GM23338 (cell line): ENCODE results near the gene LUZP2. TPM values are rescaled to one million over a fixed set of nuclear protein-coding genes. Genes with fewer than 3 reads are reported as not detected.

ENCODE experiments used
- ATAC-seq: fragments of 200-7000 bp; cut with Tn5 transposase; 3 replicates; pipeline ENCODE4 v1.9.1; 2020
- DNase-seq: peaks from one replicate; pipeline ENCODE4 v3.0.0-alpha.2; 2015; ENCODE audit warnings: low spot score
- H2AFZ ChIP-seq: fragments of 200-600 bp; sonication (generic); 2 replicates; pipeline ENCODE4 v1.8.0; 2016; ENCODE audit warnings: antibody characterized with exemption, mild to moderate bottlenecking, moderate library complexity
- H3F3A ChIP-seq: fragments of 200-600 bp; sonication (generic); replicated peaks from 2 replicates; pipeline ENCODE4 v1.8.0; 2017; ENCODE audit warnings: antibody characterized with exemption, mixed run types, low read depth
- H3K27ac ChIP-seq: fragments of 200-600 bp; sonication (generic); 2 replicates; pipeline ENCODE4 v1.6.1; 2016; ENCODE audit warnings: low read depth
- H3K27me3 ChIP-seq: fragments of 200-600 bp; sonication (generic); 2 replicates; pipeline ENCODE4 v1.8.0; 2016; ENCODE audit warnings: mild to moderate bottlenecking, mixed run types, moderate library complexity; ENCODE audit not compliant: insufficient read depth
- H3K36me3 ChIP-seq: fragments of 200-600 bp; sonication (generic); 2 replicates; pipeline ENCODE4 v1.8.0; 2016; ENCODE audit warnings: mild to moderate bottlenecking; ENCODE audit not compliant: insufficient read depth
- H3K4me1 ChIP-seq: fragments of 200-600 bp; sonication (generic); 2 replicates; pipeline ENCODE4 v1.8.0; 2016; ENCODE audit warnings: mild to moderate bottlenecking, moderate library complexity; ENCODE audit not compliant: insufficient read depth
- H3K4me2 ChIP-seq: fragments of 200-600 bp; sonication (generic); 2 replicates; pipeline ENCODE4 v1.7.1; 2017; ENCODE audit warnings: mixed run types
- H3K4me3 ChIP-seq: fragments of 200-600 bp; sonication (generic); 2 replicates; pipeline ENCODE4 v1.6.1; 2016; ENCODE audit warnings: mixed run types
- H3K79me2 ChIP-seq: fragments of 200-600 bp; sonication (generic); replicated peaks from 2 replicates; pipeline ENCODE4 v1.8.0; 2017; ENCODE audit warnings: mild to moderate bottlenecking; ENCODE audit not compliant: insufficient read depth
- H3K9me2 ChIP-seq: fragments of 200-600 bp; sonication (generic); 2 replicates; pipeline ENCODE4 v1.8.0; 2017; ENCODE audit not compliant: insufficient read depth
- H4K20me1 ChIP-seq: fragments of 200-600 bp; sonication (generic); replicated peaks from 2 replicates; pipeline ENCODE4 v1.8.0; 2017; ENCODE audit warnings: mild to moderate bottlenecking; ENCODE audit not compliant: insufficient read depth
- H3K27ac Mint-ChIP-seq: 2 replicates; pipeline ENCODE4 v1.8.0; 2020; ENCODE audit warnings: inconsistent platforms, mild to moderate bottlenecking, moderate library complexity, mixed read lengths
- H3K27me3 Mint-ChIP-seq: 3 replicates; pipeline ENCODE4 v1.8.0; 2022; ENCODE audit warnings: low read depth, mild to moderate bottlenecking, moderate library complexity, mixed read lengths, inconsistent platforms; ENCODE audit not compliant: insufficient read depth, poor library complexity
- H3K36me3 Mint-ChIP-seq: 3 replicates; pipeline ENCODE4 v1.8.0; 2021; ENCODE audit warnings: low read depth, mild to moderate bottlenecking, inconsistent platforms, moderate library complexity, mixed read lengths
- H3K4me1 Mint-ChIP-seq: 3 replicates; pipeline ENCODE4 v1.8.0; 2020; ENCODE audit warnings: mild to moderate bottlenecking, inconsistent platforms, mixed read lengths
- H3K4me3 Mint-ChIP-seq: 3 replicates; pipeline ENCODE4 v1.8.0; 2021; ENCODE audit warnings: moderate library complexity, mild to moderate bottlenecking, inconsistent platforms, mixed read lengths
- H3K9me3 Mint-ChIP-seq: 3 replicates; pipeline ENCODE4 v1.8.0; 2020; ENCODE audit warnings: moderate library complexity, mild to moderate bottlenecking, inconsistent platforms, mixed read lengths
- CREB1 ChIP-seq: fragments of 250-450 bp; sonication (Bioruptor Pico); IDR thresholded peaks from 2 replicates; pipeline ENCODE4 v1.5.0; 2020; ENCODE audit warnings: low read depth, mild to moderate bottlenecking, moderate library complexity
- EZH2 ChIP-seq: fragments of 200-600 bp; sonication (generic); IDR thresholded peaks from one replicate; pipeline ENCODE4 v1.8.0; 2017; ENCODE audit warnings: antibody characterized with exemption, mild to moderate bottlenecking, low read depth; ENCODE audit not compliant: unreplicated experiment
- EZH2phosphoT487 ChIP-seq: fragments of 200-600 bp; sonication (generic); IDR thresholded peaks from one replicate; pipeline ENCODE4 v1.8.1; 2018; ENCODE audit warnings: antibody characterized with exemption; ENCODE audit not compliant: unreplicated experiment
- JUNB ChIP-seq: IDR thresholded peaks from one replicate; pipeline ENCODE4 v1.6.1; 2016; ENCODE audit warnings: antibody characterized with exemption; ENCODE audit not compliant: unreplicated experiment
- NANOG ChIP-seq: IDR thresholded peaks from 2 replicates; pipeline ENCODE4 v1.6.1; 2016; ENCODE audit warnings: antibody characterized with exemption, borderline replicate concordance
- POLR2AphosphoS5 ChIP-seq: IDR thresholded peaks from 2 replicates; pipeline ENCODE4 v1.6.1; 2016; ENCODE audit warnings: antibody characterized with exemption, low read depth
- STAT1 ChIP-seq: IDR thresholded peaks from one replicate; pipeline ENCODE4 v1.6.1; 2016; ENCODE audit warnings: antibody characterized with exemption; ENCODE audit not compliant: unreplicated experiment
- ZNF114 ChIP-seq: fragments of 250-450 bp; sonication (Bioruptor Pico); IDR thresholded peaks from 2 replicates; pipeline ENCODE4 v1.5.0; 2020; ENCODE audit warnings: mild to moderate bottlenecking, moderate library complexity
- ZNF331 ChIP-seq: fragments of 250-450 bp; sonication (Bioruptor Pico); IDR thresholded peaks from 2 replicates; pipeline ENCODE4 v1.5.0; 2020; ENCODE audit warnings: low read depth, mild to moderate bottlenecking, moderate library complexity
- polyA plus RNA-seq: library from polyadenylated mRNA; unstranded; fragments of >200 nt; fragmentation: Nextera tagmentation; extraction: Ambion mirVana; gene quantifications from 2 replicates; pipeline ENCODE4 v1.2.1, GENCODE V29; 2016
- total RNA-seq: library from RNA; depleted of rRNA; stranded (reverse); fragments of >200 nt; shearing (Covaris generic); gene quantifications from 2 replicates; pipeline ENCODE4 v1.2.3, GENCODE V29; 2014
- TF ChIP-seq, protein P1 (sequence below), 2 experiments: fragments of 200-600 bp in 1 of 2; sonication (generic) in 1 of 2; conservative IDR thresholded peaks; 2 replicates each; pipeline versions ENCODE4 v1.5.1 to v1.6.1; 2016 to 2017; ENCODE audit warnings: antibody characterized with exemption in 2 of 2, low read depth in 2 of 2, mild to moderate bottlenecking in 2 of 2, moderate library complexity in 1 of 2
- TF ChIP-seq, protein P2 (sequence below): fragments of 250-450 bp; sonication (Bioruptor Pico); IDR thresholded peaks from 2 replicates; pipeline ENCODE4 v1.5.0; 2020; ENCODE audit warnings: mild to moderate bottlenecking, moderate library complexity
- TF ChIP-seq, protein P3 (sequence below): IDR thresholded peaks from 2 replicates; pipeline ENCODE4 v1.6.1; 2016; ENCODE audit warnings: antibody characterized with exemption
- TF ChIP-seq, protein P4 (sequence below): IDR thresholded peaks from one replicate; pipeline ENCODE4 v1.6.1; 2018; ENCODE audit warnings: antibody characterized with exemption; ENCODE audit not compliant: unreplicated experiment

Gene LUZP2
- total and polyA plus RNA-seq, 2 experiments from 2014 or later: 2.0 to 9.2 TPM

DNA sequence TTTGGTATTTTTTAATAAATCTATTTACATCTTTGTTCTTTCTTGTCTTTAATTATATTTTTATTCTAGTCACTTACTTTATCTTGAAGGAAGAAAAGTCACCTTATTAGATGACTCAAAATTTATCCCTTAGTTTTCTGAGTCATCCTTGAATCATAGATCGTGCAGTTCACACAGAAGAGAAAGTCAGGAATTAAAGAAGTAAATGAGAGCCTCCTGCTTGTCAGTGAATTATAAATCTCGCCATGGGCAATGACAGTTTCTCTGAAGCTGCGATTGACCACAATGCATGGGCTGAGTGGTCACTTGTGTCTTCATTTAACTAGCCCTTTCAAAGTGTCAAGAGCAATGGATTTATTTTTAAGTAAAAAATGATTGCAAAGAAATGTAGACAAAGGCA, 91.2 kb downstream of the LUZP2 start:
- no peak overlapping the region for H3K4me2 ChIP-seq
- DNase-seq (no peak), ATAC-seq (no peak)
- no peaks in the 10 kb centered on the region for H3K4me1 ChIP-seq
- H3K36me3 ChIP-seq: no peaks in the 10 kb centered on the region
- no peaks in the 10 kb centered on the region for H4K20me1 ChIP-seq
- Mint-ChIP-seq H3K4me1 (no peaks in the 10 kb centered on the region), H3K27me3 (no peaks in the 10 kb centered on the region), H3K9me3 (no peaks in the 10 kb centered on the region), H3K27ac (no peak overlapping the region), H3K4me3 (no peak overlapping the region), H3K36me3 (no peaks in the 10 kb centered on the region)
- H3K27me3 ChIP-seq: no peaks in the 10 kb centered on the region
- no peak overlapping the region for H3K27ac ChIP-seq
- no peaks in the 10 kb centered on the region for H3K9me2 ChIP-seq
- no peak overlapping the region for H3K4me3 ChIP-seq
- TF ChIP-seq STAT1 (no peak), JUNB (no peak), ZNF331 (CRISPR knock-in tag) (no peak), POLR2AphosphoS5 (no peak), NANOG (no peak), EZH2phosphoT487 (no peak), CREB1 (CRISPR knock-in tag) (no peak), ZNF114 (CRISPR knock-in tag) (no peak), EZH2 (no peak)
- TF ChIP-seq, protein P1, sequence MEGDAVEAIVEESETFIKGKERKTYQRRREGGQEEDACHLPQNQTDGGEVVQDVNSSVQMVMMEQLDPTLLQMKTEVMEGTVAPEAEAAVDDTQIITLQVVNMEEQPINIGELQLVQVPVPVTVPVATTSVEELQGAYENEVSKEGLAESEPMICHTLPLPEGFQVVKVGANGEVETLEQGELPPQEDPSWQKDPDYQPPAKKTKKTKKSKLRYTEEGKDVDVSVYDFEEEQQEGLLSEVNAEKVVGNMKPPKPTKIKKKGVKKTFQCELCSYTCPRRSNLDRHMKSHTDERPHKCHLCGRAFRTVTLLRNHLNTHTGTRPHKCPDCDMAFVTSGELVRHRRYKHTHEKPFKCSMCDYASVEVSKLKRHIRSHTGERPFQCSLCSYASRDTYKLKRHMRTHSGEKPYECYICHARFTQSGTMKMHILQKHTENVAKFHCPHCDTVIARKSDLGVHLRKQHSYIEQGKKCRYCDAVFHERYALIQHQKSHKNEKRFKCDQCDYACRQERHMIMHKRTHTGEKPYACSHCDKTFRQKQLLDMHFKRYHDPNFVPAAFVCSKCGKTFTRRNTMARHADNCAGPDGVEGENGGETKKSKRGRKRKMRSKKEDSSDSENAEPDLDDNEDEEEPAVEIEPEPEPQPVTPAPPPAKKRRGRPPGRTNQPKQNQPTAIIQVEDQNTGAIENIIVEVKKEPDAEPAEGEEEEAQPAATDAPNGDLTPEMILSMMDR (conservative IDR thresholded peaks at IDR 0.05; ENCODE audit: low read depth in 2 of 2): no peak
- TF ChIP-seq, protein P2, sequence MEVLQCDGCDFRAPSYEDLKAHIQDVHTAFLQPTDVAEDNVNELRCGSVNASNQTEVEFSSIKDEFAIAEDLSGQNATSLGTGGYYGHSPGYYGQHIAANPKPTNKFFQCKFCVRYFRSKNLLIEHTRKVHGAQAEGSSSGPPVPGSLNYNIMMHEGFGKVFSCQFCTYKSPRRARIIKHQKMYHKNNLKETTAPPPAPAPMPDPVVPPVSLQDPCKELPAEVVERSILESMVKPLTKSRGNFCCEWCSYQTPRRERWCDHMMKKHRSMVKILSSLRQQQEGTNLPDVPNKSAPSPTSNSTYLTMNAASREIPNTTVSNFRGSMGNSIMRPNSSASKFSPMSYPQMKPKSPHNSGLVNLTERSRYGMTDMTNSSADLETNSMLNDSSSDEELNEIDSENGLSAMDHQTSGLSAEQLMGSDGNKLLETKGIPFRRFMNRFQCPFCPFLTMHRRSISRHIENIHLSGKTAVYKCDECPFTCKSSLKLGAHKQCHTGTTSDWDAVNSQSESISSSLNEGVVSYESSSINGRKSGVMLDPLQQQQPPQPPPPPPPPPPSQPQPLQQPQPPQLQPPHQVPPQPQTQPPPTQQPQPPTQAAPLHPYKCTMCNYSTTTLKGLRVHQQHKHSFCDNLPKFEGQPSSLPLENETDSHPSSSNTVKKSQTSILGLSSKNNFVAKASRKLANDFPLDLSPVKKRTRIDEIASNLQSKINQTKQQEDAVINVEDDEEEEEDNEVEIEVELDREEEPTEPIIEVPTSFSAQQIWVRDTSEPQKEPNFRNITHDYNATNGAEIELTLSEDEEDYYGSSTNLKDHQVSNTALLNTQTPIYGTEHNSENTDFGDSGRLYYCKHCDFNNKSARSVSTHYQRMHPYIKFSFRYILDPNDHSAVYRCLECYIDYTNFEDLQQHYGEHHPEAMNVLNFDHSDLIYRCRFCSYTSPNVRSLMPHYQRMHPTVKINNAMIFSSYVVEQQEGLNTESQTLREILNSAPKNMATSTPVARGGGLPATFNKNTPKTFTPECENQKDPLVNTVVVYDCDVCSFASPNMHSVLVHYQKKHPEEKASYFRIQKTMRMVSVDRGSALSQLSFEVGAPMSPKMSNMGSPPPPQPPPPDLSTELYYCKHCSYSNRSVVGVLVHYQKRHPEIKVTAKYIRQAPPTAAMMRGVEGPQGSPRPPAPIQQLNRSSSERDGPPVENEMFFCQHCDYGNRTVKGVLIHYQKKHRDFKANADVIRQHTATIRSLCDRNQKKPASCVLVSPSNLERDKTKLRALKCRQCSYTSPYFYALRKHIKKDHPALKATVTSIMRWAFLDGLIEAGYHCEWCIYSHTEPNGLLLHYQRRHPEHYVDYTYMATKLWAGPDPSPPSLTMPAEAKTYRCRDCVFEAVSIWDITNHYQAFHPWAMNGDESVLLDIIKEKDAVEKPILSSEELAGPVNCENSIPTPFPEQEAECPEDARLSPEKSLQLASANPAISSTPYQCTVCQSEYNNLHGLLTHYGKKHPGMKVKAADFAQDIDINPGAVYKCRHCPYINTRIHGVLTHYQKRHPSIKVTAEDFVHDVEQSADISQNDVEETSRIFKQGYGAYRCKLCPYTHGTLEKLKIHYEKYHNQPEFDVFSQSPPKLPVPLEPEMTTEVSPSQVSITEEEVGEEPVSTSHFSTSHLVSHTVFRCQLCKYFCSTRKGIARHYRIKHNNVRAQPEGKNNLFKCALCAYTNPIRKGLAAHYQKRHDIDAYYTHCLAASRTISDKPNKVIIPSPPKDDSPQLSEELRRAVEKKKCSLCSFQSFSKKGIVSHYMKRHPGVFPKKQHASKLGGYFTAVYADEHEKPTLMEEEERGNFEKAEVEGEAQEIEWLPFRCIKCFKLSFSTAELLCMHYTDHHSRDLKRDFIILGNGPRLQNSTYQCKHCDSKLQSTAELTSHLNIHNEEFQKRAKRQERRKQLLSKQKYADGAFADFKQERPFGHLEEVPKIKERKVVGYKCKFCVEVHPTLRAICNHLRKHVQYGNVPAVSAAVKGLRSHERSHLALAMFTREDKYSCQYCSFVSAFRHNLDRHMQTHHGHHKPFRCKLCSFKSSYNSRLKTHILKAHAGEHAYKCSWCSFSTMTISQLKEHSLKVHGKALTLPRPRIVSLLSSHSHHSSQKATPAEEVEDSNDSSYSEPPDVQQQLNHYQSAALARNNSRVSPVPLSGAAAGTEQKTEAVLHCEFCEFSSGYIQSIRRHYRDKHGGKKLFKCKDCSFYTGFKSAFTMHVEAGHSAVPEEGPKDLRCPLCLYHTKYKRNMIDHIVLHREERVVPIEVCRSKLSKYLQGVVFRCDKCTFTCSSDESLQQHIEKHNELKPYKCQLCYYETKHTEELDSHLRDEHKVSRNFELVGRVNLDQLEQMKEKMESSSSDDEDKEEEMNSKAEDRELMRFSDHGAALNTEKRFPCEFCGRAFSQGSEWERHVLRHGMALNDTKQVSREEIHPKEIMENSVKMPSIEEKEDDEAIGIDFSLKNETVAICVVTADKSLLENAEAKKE (CRISPR knock-in tag): no peak
- TF ChIP-seq, protein P3, sequence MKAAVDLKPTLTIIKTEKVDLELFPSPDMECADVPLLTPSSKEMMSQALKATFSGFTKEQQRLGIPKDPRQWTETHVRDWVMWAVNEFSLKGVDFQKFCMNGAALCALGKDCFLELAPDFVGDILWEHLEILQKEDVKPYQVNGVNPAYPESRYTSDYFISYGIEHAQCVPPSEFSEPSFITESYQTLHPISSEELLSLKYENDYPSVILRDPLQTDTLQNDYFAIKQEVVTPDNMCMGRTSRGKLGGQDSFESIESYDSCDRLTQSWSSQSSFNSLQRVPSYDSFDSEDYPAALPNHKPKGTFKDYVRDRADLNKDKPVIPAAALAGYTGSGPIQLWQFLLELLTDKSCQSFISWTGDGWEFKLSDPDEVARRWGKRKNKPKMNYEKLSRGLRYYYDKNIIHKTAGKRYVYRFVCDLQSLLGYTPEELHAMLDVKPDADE: no peak
- TF ChIP-seq, protein P4, sequence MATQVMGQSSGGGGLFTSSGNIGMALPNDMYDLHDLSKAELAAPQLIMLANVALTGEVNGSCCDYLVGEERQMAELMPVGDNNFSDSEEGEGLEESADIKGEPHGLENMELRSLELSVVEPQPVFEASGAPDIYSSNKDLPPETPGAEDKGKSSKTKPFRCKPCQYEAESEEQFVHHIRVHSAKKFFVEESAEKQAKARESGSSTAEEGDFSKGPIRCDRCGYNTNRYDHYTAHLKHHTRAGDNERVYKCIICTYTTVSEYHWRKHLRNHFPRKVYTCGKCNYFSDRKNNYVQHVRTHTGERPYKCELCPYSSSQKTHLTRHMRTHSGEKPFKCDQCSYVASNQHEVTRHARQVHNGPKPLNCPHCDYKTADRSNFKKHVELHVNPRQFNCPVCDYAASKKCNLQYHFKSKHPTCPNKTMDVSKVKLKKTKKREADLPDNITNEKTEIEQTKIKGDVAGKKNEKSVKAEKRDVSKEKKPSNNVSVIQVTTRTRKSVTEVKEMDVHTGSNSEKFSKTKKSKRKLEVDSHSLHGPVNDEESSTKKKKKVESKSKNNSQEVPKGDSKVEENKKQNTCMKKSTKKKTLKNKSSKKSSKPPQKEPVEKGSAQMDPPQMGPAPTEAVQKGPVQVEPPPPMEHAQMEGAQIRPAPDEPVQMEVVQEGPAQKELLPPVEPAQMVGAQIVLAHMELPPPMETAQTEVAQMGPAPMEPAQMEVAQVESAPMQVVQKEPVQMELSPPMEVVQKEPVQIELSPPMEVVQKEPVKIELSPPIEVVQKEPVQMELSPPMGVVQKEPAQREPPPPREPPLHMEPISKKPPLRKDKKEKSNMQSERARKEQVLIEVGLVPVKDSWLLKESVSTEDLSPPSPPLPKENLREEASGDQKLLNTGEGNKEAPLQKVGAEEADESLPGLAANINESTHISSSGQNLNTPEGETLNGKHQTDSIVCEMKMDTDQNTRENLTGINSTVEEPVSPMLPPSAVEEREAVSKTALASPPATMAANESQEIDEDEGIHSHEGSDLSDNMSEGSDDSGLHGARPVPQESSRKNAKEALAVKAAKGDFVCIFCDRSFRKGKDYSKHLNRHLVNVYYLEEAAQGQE: no peak
- no peaks in the 10 kb centered on the region for H3F3A ChIP-seq
- no peak overlapping the region for H2AFZ ChIP-seq
- no peaks in the 10 kb centered on the region for H3K79me2 ChIP-seq
